Measurements from ENCODE around the gene KCNH2. TPM values are rescaled to one million over a fixed set of nuclear protein-coding genes. Genes with fewer than 3 reads are reported as not detected.
"Not testable (repeated sequence)": the region's sequence is repeated elsewhere in the genome, so short reads cannot be mapped to it uniquely, and the experiment has no call there.

The KCNH2 gene
- total RNA-seq, 2 donors from 2014 or later: 3.6 to 5.3 TPM

GRCh38 chr7:150914196-150914595 is 63.9 kb downstream of the KCNH2 start:
- no peak overlapping the region for H3K4me3 ChIP-seq
- ATAC-seq: no peak
- no peaks in the 10 kb centered on the region for H3K27me3 ChIP-seq
- no peaks in the 10 kb centered on the region for H3K36me3 ChIP-seq (replicated peaks in 1 of 2; ENCODE audit: insufficient read depth in 1 of 2, low read depth in 2 of 2)
- intact Hi-C loops (cut with DNase I): no loop called here
- H3K4me1 ChIP-seq: no peaks in the 10 kb centered on the region
- DNase-seq: no peak
- H3K9me3 ChIP-seq: no peaks in the 10 kb centered on the region
- no peak overlapping the region for H3K27ac ChIP-seq
- 67 to 76% methylated on average over 6 of the region's 6 CpGs for WGBS, 2 donors
- TF ChIP-seq POLR2A (IDR thresholded peaks at IDR 0.05): no peak
- TF ChIP-seq, protein P1, sequence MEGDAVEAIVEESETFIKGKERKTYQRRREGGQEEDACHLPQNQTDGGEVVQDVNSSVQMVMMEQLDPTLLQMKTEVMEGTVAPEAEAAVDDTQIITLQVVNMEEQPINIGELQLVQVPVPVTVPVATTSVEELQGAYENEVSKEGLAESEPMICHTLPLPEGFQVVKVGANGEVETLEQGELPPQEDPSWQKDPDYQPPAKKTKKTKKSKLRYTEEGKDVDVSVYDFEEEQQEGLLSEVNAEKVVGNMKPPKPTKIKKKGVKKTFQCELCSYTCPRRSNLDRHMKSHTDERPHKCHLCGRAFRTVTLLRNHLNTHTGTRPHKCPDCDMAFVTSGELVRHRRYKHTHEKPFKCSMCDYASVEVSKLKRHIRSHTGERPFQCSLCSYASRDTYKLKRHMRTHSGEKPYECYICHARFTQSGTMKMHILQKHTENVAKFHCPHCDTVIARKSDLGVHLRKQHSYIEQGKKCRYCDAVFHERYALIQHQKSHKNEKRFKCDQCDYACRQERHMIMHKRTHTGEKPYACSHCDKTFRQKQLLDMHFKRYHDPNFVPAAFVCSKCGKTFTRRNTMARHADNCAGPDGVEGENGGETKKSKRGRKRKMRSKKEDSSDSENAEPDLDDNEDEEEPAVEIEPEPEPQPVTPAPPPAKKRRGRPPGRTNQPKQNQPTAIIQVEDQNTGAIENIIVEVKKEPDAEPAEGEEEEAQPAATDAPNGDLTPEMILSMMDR (IDR thresholded peaks at IDR 0.05): no peak

DNA sequence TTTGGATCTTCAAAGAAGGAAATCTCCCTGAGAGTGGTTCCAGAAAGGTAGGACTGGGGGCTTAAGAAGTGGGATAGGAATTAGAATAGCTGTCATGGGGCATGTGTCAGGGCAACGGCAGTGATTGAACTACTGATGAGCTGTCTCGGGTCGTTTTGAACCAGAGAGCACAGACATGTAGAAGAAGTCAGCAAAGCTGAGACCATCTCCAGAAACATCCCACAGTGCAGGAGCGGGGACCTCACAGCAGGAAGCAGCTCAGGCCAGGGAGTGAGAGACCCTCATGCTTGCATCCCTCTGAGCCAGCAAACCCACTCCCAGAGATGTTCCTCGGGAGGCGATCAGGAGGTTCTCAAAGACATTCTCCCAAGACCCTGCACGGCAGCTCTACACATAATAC is 65.7 kb downstream of the KCNH2 start:
- Histone ChIP-seq H3K36me3 (replicated peaks in 1 of 2; ENCODE audit: insufficient read depth in 1 of 2, low read depth in 2 of 2) (no peaks in the 10 kb centered on the region), H3K4me1 (no peaks in the 10 kb centered on the region), H3K27me3 (no peaks in the 10 kb centered on the region), H3K27ac (no peak overlapping the region), H3K9me3 (no peaks in the 10 kb centered on the region), H3K4me3 (no peak overlapping the region)
- intact Hi-C loops (cut with DNase I): no loop called here
- no peak for TF ChIP-seq POLR2A (IDR thresholded peaks at IDR 0.05)
- TF ChIP-seq, protein P1 (IDR thresholded peaks at IDR 0.05): no peak
- WGBS, 2 donors: 57 to 68% methylated on average over 7 of the region's 7 CpGs
- no peak for DNase-seq
- no peak for ATAC-seq

- intact Hi-C loops (cut with DNase I): no loop called here
- H3K9me3 ChIP-seq: no peaks in the 10 kb centered on the region
- no peak for ATAC-seq
- no peak overlapping the region for H3K4me3 ChIP-seq
- DNase-seq: no peak
- H3K27ac ChIP-seq: no peak overlapping the region
- H3K4me1 ChIP-seq: no peaks in the 10 kb centered on the region
- H3K36me3 ChIP-seq (replicated peaks in 1 of 2; ENCODE audit: insufficient read depth in 1 of 2, low read depth in 2 of 2): no peaks in the 10 kb centered on the region
- TF ChIP-seq POLR2A (IDR thresholded peaks at IDR 0.05): no peak
- TF ChIP-seq, protein P1 (IDR thresholded peaks at IDR 0.05): no peak
- WGBS, 2 donors: 57 to 62% methylated on average over 11 of the region's 11 CpGs
- no peaks in the 10 kb centered on the region for H3K27me3 ChIP-seq
These were observed 66.4 kb downstream of the KCNH2 start for GRCh38 chr7:150911590-150912267.

DNA sequence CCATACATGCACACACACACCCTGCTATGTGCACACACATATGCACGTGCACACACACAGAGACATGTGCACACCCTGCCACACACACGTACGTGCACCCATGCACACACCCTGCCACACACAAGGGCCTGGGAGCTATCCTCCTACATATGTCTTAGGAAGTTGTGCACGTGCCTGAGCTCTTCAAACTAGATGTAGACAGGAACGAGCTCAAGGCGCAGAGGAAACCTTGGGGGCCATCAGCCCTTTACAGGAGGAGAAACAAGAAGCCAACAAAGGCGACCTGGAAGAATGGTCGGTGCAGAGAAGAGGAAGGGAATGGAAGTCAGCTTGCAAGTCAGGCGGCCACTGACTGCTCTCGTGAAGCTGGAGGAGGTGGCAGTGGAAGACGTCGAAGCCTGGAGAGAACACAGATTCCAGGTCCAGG is 67.1 kb downstream of the KCNH2 start:
- 46 to 56% methylated on average over 12 of the region's 12 CpGs for WGBS, 2 donors
- Histone ChIP-seq H3K27ac (no peak overlapping the region), H3K4me3 (no peak overlapping the region), H3K9me3 (no peaks in the 10 kb centered on the region), H3K27me3 (no peaks in the 10 kb centered on the region), H3K4me1 (no peaks in the 10 kb centered on the region), H3K36me3 (replicated peaks in 1 of 2; ENCODE audit: insufficient read depth in 1 of 2, low read depth in 2 of 2) (no peaks in the 10 kb centered on the region)
- ATAC-seq (no peak), DNase-seq (no peak)
- TF ChIP-seq, protein P1 (IDR thresholded peaks at IDR 0.05): no peak
- intact Hi-C loops (cut with DNase I): no loop called here

- intact Hi-C loops (cut with DNase I); H3K27me3 ChIP-seq: not testable (repeated sequence)
These were observed 67.7 kb downstream of the KCNH2 start for GRCh38 chr7:150910305-150910995.

More at GRCh38 chr7:150910305-150910995, 67.7 kb downstream of the KCNH2 start:
- not testable (repeated sequence) for H3K4me1 ChIP-seq; H3K27ac ChIP-seq; H3K9me3 ChIP-seq; ATAC-seq; H3K4me3 ChIP-seq; DNase-seq; H3K36me3 ChIP-seq (replicated peaks in 1 of 2; ENCODE audit: insufficient read depth in 1 of 2, low read depth in 2 of 2)
- 66 to 69% methylated on average over 7 to 8 of the region's 8 CpGs for WGBS, 2 donors

Measured in body of pancreas (tissue), 4 donors.